IMR-90 (cell line): ENCODE data around the gene NIPAL3. TPM values are rescaled to one million over a fixed set of nuclear protein-coding genes. Genes with fewer than 3 reads are reported as not detected.

Experiments used
- ATAC-seq: fragments of 200-7000 bp; cut with Tn5 transposase; 2 replicates; pipeline ENCODE4 v1.9.1; 2020; ENCODE audit warnings: low read depth, mild to moderate bottlenecking, moderate library complexity
- BruUV-seq: library from RNA; stranded (reverse); fragments of 400-500 nt; replicated peaks from 2 replicates; lab custom pipeline; 2021; lab: Mats Ljungman, UMichigan
- CTCF ChIA-PET: fragments of 300-600 bp; formaldehyde crosslinking; extraction: SDS; loops from one replicate; lab custom pipeline; 2021; ENCODE audit warnings: antibody characterized with exemption; lab: Yijun Ruan, JAX
- POLR2A ChIA-PET: fragments of 300-600 bp; sonication (Branson Sonifier 250); formaldehyde crosslinking; loops from one replicate; lab custom pipeline; 2022; ENCODE audit warnings: antibody characterized with exemption; ENCODE audit not compliant: unreplicated experiment; lab: Charles Lee
- DNase-seq: peaks from one replicate; pipeline ENCODE4 v3.0.0; 2013
- H2AFZ ChIP-seq: replicated peaks from 2 replicates; pipeline ENCODE3; 2013; ENCODE audit warnings: low read length, mild to moderate bottlenecking; ENCODE audit not compliant: poor library complexity
- H2AK5ac ChIP-seq: 2 replicates; pipeline ENCODE4 v1.6.1; 2013; ENCODE audit warnings: low read depth, low read length, inconsistent platforms
- H2AK9ac ChIP-seq: replicated peaks from 2 replicates; pipeline ENCODE3; 2013; ENCODE audit warnings: mild to moderate bottlenecking, low read depth, low read length, moderate library complexity; ENCODE audit not compliant: poor library complexity
- H2BK120ac ChIP-seq: 2 replicates; pipeline ENCODE4 v1.6.1; 2013; ENCODE audit warnings: low read depth, low read length, inconsistent platforms
- H2BK15ac ChIP-seq: 3 replicates; pipeline ENCODE4 v1.6.1; 2013; ENCODE audit warnings: low read depth, low read length, inconsistent platforms
- H2BK20ac ChIP-seq: 2 replicates; pipeline ENCODE4 v1.6.1; 2013; ENCODE audit warnings: low read depth, mild to moderate bottlenecking, inconsistent platforms, low read length, moderate library complexity
- H2BK5ac ChIP-seq: 2 replicates; pipeline ENCODE4 v1.6.1; 2013; ENCODE audit warnings: mild to moderate bottlenecking, low read depth, low read length, inconsistent platforms; ENCODE audit not compliant: poor library complexity, severe bottlenecking
- H3K14ac ChIP-seq: replicated peaks from 2 replicates; pipeline ENCODE4 v1.6.1; 2013; ENCODE audit warnings: low read depth, low read length, inconsistent platforms
- H3K18ac ChIP-seq: 2 replicates; pipeline ENCODE4 v1.6.1; 2013; ENCODE audit warnings: low read depth, low read length, control low read depth
- H3K23ac ChIP-seq: 2 replicates; pipeline ENCODE4 v1.6.1; 2013; ENCODE audit warnings: low read depth, low read length, inconsistent platforms
- H3K27ac ChIP-seq: 2 replicates; pipeline ENCODE4 v1.5.1; 2013; ENCODE audit warnings: mild to moderate bottlenecking, control low read depth, low read length; ENCODE audit not compliant: insufficient read depth
- H3K27me3 ChIP-seq: 2 replicates; pipeline ENCODE4 v1.6.1; 2013; ENCODE audit warnings: low read length; ENCODE audit not compliant: control insufficient read depth, insufficient read depth
- H3K36me3 ChIP-seq: 2 replicates; pipeline ENCODE4 v1.6.1; 2013; ENCODE audit warnings: low read length, mixed read lengths; ENCODE audit not compliant: control insufficient read depth, insufficient read depth
- H3K4ac ChIP-seq: 2 replicates; pipeline ENCODE4 v1.6.1; 2013; ENCODE audit warnings: low read depth, low read length, inconsistent platforms
- H3K4me1 ChIP-seq: 2 replicates; pipeline ENCODE4 v1.6.1; 2013; ENCODE audit warnings: low read length, mixed read lengths; ENCODE audit not compliant: control insufficient read depth, insufficient read depth
- H3K4me2 ChIP-seq: 2 replicates; pipeline ENCODE4 v1.6.1; 2013; ENCODE audit warnings: low read depth, mild to moderate bottlenecking, control low read depth, low read length, moderate library complexity
- H3K4me3 ChIP-seq: 2 replicates; pipeline ENCODE4 v1.5.1; 2013; ENCODE audit warnings: low read depth, mild to moderate bottlenecking, control low read depth, low read length, moderate library complexity; ENCODE audit not compliant: insufficient read depth
- H3K56ac ChIP-seq: 2 replicates; pipeline ENCODE4 v1.6.1; 2013; ENCODE audit warnings: low read length, inconsistent platforms; ENCODE audit not compliant: insufficient read depth; ENCODE audit errors: extremely low read depth
- H3K79me1 ChIP-seq, 2 experiments: 2 replicates each; pipeline ENCODE4 v1.6.1; 2013; ENCODE audit warnings: low read length in 2 of 2, inconsistent platforms in 1 of 2, low read depth in 1 of 2
- H3K9ac ChIP-seq: 2 replicates; pipeline ENCODE4 v1.6.1; 2013; ENCODE audit warnings: low read depth, low read length, control low read depth
- H3K9me1 ChIP-seq: 2 replicates; pipeline ENCODE4 v1.6.1; 2013; ENCODE audit warnings: low read length, inconsistent platforms; ENCODE audit not compliant: insufficient read depth
- H3K9me3 ChIP-seq: 2 replicates; pipeline ENCODE4 v1.6.1; 2013; ENCODE audit warnings: low read length; ENCODE audit not compliant: control insufficient read depth, insufficient read depth
- H4K20me1 ChIP-seq: 2 replicates; pipeline ENCODE4 v1.6.1; 2013; ENCODE audit warnings: low read length, inconsistent platforms; ENCODE audit not compliant: insufficient read depth
- H4K5ac ChIP-seq: 2 replicates; pipeline ENCODE4 v1.6.1; 2013; ENCODE audit warnings: mild to moderate bottlenecking, low read depth, low read length, control low read depth
- H4K8ac ChIP-seq, 2 experiments: 2 replicates each; pipeline ENCODE4 v1.6.1; 2013; ENCODE audit warnings: low read depth in 2 of 2, low read length in 2 of 2, control low read depth in 1 of 2, inconsistent platforms in 1 of 2
- H4K91ac ChIP-seq: 2 replicates; pipeline ENCODE4 v1.6.1; 2013; ENCODE audit warnings: low read depth, low read length, inconsistent platforms; ENCODE audit not compliant: insufficient read depth
- BHLHE40 ChIP-seq: fragments of 150-350 bp; IDR thresholded peaks from 2 replicates; pipeline ENCODE4 v1.6.1; 2016; ENCODE audit warnings: mild to moderate bottlenecking, low read depth, low read length
- MAFK ChIP-seq: IDR thresholded peaks from 2 replicates; pipeline ENCODE4 v1.6.1; 2012; ENCODE audit warnings: low read depth, low read length, improper control_type of control experiment
- WGBS, 2 experiments: methylation state at CpG; one replicate each; pipeline versions ENCODE4 v1.1.5 to v1.1.7; 2013; ENCODE audit warnings: missing lambda C conversion rate in 2 of 2; ENCODE audit not compliant: insufficient read length in 1 of 2; ENCODE audit errors: extremely low coverage in 2 of 2; 5-methylcytosine and 5-hydroxymethylcytosine counted together
- dilution Hi-C: fragments of 300-500 bp; cut with HindIII; formaldehyde crosslinking; loops from one replicate; pipeline ENCODE4 v1.14.3; 2018; ENCODE audit warnings: low sequenced_read_pairs; ENCODE audit not compliant: unreplicated experiment
- in situ Hi-C: fragments of 300-500 bp; cut with MboI; formaldehyde crosslinking; loops from 3 replicates; pipeline ENCODE4 v1.14.3; 2019; ENCODE audit warnings: low sequenced_read_pairs, inconsistent platforms, mixed read lengths
- intact Hi-C: fragments of 100-400 bp; cut with micrococcal nuclease; formaldehyde crosslinking; loops from 2 replicates; pipeline ENCODE4 v1.10.0; 2022
- polyA plus RNA-seq, 3 experiments: library from polyadenylated mRNA; depleted of rRNA; stranded (reverse); fragments of >200 nt; gene quantifications; 2 replicates each; pipeline ENCODE4 v1.2.3, GENCODE V29; 2012; ENCODE audit warnings: low replicate concordance in 1 of 3
- total RNA-seq: library from RNA; depleted of rRNA; stranded (reverse); fragments of >200 nt; gene quantifications from 2 replicates; pipeline ENCODE4 v1.2.3, GENCODE V29; 2012

The NIPAL3 gene
- total and polyA plus RNA-seq, 2 of the 4 experiments (the other 2 are of a cell fraction) = 55.0 to 123 TPM

- ATAC-seq (no peak), DNase-seq (no peak)
- Histone ChIP-seq H3K23ac (no peak overlapping the region), H3K14ac (no peak overlapping the region), H2BK15ac (no peak overlapping the region), H4K8ac (no peak overlapping the region), H3K36me3 (no peaks in the 10 kb centered on the region), H3K9ac (no peak overlapping the region), H3K79me1 (peaks cover 4 to 8% of the 10 kb centered on the region in 2 experiments; a peak in 3 of 4 replicates), H3K4ac (no peak overlapping the region), H4K91ac (no peak overlapping the region), H3K27ac (no peak overlapping the region), H2BK20ac (no peak overlapping the region), H2AK5ac (no peak overlapping the region), H2BK120ac (no peak overlapping the region), H3K9me1 (peaks cover 5% of the 10 kb centered on the region; the same call in 1 of the 2 replicates), H3K4me3 (no peak overlapping the region), H3K9me3 (0 out of 2 replicates have a peak, but pooled peaks cover 3% of the 10 kb centered on the region), H3K56ac (no peak overlapping the region), H3K4me1 (no peaks in the 10 kb centered on the region), H3K4me2 (no peak overlapping the region), H2BK5ac (no peak overlapping the region), H3K27me3 (peaks cover 9% of the 10 kb centered on the region), H4K20me1 (no peaks in the 10 kb centered on the region; the same call in 1 of the 2 replicates), H4K5ac (no peak overlapping the region), H2AFZ (no peak overlapping the region), H2AK9ac (no peak overlapping the region), H3K18ac (no peak overlapping the region)
- dilution Hi-C loops = no loop called here
- in situ Hi-C loops = no loop called here
- no TSS peak for BruUV-seq
- ChIA-PET POLR2A (no interaction called here), CTCF (no interaction called here)
- WGBS, 2 experiments = 60% methylated on average over 1 of the region's 5 CpGs; no CpG with 5 or more reads in 1 of the 2 experiments
- TF ChIP-seq MAFK (peak; percentile 60), BHLHE40 (no peak)
- intact Hi-C loops = loop anchor here (10.0 kb wide), 1 partner anchor 114 kb away; no protein-coding TSS in a partner anchor
These were observed 84.9 kb downstream of the NIPAL3 start for GRCh38 chr1:24500448-24501048.
